ENCODE measurements around the gene TVP23A. TPM values are rescaled to one million over a fixed set of nuclear protein-coding genes. Genes with fewer than 3 reads are reported as not detected.

TVP23A gene
- 0.10 TPM in 1 of 2 replicates, not detected in the other for total RNA-seq (2014; rRNA removed; shearing (Covaris generic))

DNA sequence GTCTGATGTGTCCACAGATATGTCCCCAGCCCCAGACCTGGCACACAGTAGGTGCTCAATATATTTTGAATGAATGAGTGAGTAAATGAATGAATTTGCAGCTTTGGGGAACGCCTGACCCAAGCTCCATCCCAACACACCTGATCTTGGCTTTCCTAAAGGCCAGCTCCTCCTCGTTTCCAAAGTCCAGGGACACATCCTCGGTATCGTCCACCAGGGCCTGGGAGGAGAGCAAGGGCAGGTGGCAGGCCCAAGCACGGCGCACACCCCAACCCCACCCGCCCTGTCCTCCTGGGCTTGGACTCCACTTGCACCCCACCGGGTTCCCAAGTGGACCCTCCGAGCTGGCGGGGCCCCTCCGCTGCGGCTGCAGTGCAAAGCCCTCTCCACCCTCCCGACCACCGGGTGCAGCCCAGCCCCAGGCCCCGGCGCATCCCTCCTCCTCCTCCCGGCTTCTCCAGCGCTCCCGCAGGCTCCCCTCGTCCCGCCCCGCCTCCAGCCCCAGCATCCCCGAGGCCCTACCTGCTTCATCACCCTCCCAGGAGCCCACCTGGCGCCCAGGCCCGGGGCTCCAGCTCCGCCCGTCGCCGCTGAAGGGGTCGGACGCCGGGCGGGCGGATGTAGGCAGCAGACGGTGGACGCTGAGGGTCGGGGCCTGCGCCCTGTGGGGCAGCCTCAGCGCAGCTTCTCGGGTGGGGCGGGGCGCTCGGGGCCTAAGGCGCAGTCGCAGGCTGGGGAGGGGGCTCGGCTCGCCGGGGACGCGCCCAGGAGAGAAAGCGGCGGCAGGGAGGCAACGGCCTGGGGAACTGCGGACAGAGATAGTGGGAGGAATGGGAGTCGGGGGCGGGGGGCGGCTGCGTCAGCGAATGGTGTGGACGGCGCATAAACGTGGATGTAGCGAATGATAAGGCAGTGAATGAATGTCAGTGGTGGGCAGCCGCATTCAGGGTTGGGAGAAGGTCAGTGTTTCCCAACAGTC, at the start of gene TVP23A:
TVP23A (minus strand) TSS at position 832 of the 979 bp plus-strand sequence; CDS start at position 531, 301 bp downstream.
- DNase-seq (ENCODE audit: low read depth), result no peak

DNA sequence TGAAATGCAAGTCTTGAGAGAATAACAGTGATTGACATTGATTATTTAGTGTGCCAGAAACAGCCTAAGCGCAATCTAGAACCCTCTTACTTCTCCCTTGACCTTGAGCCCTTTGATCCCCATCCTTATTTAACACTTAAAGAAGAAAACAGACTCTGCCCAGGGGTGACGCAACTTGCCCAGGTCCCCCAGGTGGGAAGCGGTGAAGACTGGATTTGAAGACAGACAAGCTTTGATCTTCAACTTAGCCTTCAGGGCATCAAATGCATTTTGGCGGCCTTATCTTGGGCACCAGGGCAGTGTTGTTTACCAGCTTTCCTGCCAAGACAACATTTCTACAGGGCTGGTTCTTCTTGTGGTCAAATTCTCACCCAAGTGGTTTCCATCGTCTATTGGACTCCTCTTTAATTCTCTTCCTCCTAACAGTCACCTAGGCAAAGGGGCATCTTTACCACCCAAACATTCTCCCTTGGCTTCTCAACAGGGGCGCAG, 49.6 kb upstream of the TVP23A start:
- peak; percentile 22 for DNase-seq (ENCODE audit: low read depth)

DNA sequence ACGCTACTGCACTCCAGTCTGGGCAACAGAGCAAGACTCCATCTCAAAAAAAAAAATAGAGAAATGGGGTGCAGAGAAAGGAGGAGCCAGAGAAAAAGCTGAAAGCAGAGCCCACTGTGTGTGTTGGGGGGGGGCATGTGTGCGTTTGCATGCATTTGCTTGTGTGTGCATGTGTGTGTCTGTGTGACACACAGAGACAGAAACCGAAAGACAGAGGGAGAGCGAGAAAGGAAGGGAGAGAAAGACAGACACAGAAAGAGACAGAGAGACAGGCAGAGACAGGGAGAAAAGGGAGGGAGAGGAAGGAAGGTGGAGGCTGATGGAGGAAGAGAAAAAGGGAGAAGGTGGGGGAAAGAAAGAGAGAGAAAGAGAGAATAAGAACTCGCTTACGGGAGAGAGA, 48.6 kb upstream of the TVP23A start:
- no peak for DNase-seq (ENCODE audit: low read depth)

GRCh38 chr16:10865991-10866966, 47.7 kb upstream of the TVP23A start:
- DNase-seq (ENCODE audit: low read depth), result no peak

GRCh38 chr16:10862438-10862837, 43.8 kb upstream of the TVP23A start:
- DNase-seq (ENCODE audit: low read depth), result peak; percentile 98

- no peak for DNase-seq (ENCODE audit: low read depth)
These were observed 41.1 kb upstream of the TVP23A start for GRCh38 chr16:10859658-10860057.

GRCh38 chr16:10859020-10859419, 40.4 kb upstream of the TVP23A start:
- DNase-seq (ENCODE audit: low read depth), result no peak

DNA sequence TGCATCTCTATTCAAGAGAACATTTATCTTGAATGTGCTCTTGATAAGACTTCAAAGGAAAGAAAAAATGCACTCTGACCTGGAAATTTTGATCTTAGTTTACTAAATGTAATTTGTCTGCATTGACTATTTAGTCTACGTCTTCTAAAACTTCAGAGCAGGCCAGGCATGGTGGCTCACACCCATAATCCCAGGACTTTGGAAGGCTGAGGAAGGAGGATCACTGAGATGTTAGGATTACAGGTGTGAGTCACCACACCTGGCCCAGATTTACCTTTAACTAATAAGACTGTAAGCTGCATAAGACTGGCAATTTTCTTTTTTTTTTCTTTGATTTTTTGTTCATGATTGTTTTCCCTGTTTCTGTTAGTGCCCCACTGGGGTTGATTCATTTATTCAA, 39.6 kb upstream of the TVP23A start:
- no peak for DNase-seq (ENCODE audit: low read depth)

DNA sequence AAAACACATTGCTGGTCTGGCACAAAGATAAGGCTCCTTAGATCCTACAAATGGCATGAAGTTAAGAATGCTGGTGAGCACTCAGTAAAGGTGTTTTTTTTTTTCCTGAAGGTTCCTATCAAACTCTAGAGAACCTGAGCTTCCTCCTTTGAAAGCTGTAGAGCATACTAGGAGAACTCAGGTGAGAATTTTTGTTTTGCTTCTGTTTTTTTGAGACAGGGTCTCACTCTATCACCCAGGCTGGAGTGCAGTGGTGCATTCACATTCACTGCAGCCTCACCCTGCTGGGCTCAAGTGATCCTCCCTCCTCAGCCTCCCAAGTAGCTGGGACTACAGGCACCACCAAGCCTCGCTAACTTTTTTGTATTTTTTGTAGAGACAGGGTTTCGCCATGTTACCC, 37.4 kb upstream of the TVP23A start:
- no peak for DNase-seq (ENCODE audit: low read depth)

DNA sequence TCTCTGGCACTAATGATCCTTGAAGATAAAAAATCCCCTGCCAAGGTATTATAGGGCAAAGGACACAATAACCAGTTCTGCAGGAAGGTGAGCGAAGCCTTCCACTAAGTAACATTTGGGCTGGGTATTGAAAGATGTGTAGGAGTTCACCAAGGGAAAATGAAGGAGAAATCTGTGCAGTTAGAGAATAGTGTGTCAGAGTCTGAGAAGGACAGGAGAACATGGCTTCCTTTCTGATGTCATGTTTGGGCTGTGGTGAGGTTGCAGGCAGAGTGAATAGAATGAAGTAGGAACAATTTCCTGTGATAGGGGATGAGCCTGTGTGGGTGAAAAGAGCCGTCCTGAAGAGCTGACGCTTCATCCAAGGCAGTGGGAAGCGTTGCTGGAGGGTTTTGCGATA, 34.4 kb upstream of the TVP23A start:
- no peak for DNase-seq (ENCODE audit: low read depth)

GRCh38 chr16:10852286-10852685, 33.7 kb upstream of the TVP23A start:
- DNase-seq (ENCODE audit: low read depth), result no peak

- DNase-seq (ENCODE audit: low read depth), result peak; percentile 17
These were observed 32.9 kb upstream of the TVP23A start for GRCh38 chr16:10851512-10851911.

- no peak for DNase-seq (ENCODE audit: low read depth)
These were observed 31.9 kb upstream of the TVP23A start for GRCh38 chr16:10850478-10850850.

GRCh38 chr16:10849736-10850477, 31.3 kb upstream of the TVP23A start:
- DNase-seq (ENCODE audit: low read depth), result no peak

DNA sequence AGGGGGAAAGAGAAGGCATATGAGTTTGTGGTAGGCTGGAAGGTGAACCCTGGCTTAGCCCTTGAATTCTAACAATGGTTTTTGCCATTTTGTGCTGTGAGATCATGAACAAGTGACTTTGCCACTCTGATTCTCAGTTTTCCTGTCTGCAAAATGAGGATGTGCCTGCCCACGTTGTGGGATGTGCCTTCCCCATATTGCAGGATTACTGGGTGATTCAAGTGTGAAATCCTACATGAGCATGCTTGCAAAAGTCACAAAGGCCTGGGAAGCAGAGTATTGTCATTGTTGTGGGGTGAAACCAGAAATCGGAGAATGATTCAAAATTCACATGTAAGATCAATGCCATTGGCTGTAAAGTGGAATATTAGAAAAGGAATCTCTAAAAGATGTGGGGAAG, 28.6 kb upstream of the TVP23A start:
- DNase-seq (ENCODE audit: low read depth), result no peak

DNA sequence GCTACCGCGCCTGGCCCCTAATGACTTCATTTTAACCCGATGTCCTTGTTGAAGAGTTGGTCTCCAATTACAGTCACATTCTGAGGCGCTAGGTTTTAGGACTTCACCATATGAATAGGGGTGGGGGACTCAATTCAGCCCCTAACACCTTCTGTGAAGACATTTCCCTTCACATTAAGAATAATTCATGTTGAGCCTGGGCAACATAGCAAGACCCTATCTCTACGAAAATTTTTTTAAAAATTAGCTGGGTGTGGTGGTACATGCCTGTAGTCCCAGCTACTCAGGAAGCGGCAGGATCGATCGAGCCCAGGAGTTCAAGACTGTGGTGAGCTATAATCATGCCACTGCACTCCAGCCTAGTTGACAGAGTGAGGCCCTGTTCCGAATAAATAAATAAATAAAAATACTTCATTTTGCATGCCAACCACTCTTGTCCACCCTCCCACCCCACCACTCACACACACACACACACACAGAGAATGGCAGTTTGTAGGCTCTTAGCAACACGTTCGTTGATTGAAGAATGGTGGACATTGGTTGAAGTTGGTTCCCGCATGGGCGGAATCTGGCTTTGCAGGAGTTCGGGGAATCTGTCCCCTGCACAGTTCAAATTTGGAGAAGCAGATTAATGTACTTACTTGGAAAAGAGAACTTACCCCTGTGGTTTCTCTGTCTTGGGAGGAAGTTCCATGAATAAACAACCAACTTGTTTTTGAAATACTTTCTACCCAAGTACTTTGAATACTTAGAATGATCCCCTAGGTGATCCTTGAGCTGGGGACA, 27.8 kb upstream of the TVP23A start:
- no peak for DNase-seq (ENCODE audit: low read depth)

DNA sequence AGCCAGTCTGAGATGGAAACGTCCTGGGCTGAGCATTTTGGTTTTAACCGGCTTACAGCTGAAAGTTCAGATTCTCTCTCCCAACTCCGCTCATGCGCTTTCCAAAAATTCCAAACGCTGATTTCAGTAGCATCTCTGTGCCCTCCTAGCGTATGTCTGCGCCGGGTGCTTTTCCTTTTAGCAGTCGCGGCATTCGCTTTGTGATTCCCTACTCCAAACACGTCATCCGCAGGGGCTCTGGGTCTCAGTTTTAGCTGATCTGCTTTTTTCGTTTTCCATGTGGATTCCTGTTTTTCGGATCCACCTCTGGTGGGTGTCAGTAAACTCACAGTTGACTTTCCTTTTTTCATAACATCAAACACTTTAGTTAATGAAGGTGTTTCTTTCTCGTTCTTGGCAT, 22.1 kb upstream of the TVP23A start:
- DNase-seq (ENCODE audit: low read depth), result no peak

DNA sequence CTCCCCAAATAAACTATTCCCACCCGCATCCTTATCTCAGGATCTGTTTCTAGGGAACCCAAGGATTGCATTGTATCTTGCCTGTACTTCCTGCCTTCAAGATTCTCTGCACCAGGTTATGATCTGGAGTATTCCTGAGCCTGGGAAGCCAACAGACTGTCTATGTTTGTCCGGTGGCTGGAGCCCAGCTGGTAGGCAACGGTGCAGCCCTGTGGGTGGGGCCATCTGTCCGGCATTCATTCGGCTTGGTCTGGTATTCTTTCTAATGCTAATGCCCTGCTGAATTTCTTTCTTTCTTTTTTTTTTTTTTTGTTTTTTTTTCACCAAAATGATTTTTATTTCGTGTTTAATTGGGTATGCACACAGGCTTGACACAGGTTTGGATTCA, 20.7 kb upstream of the TVP23A start:
- DNase-seq (ENCODE audit: low read depth), result no peak

- no peak for DNase-seq (ENCODE audit: low read depth)
These were observed 20.2 kb upstream of the TVP23A start for GRCh38 chr16:10838621-10839278.
